ENCODE measurements around the gene STAU1. TPM values are rescaled to one million over a fixed set of nuclear protein-coding genes. Genes with fewer than 3 reads are reported as not detected.

STAU1 gene
- total RNA-seq, 1 donor from 2014 or later, result 39.3 TPM

Other genes with a start within 250 kb of the STAU1 start
- 53.2 and 58.8 TPM in 2 replicates for gene CSE1L, start 142.0 kb downstream of the STAU1 start, total RNA-seq
- 76.5 and 78.4 TPM in 2 replicates for gene DDX27, start 31.1 kb upstream of the STAU1 start, total RNA-seq
- gene ZNFX1, start 89.7 kb upstream of the STAU1 start, total RNA-seq, result 49.6 and 51.9 TPM in 2 replicates